ENCODE results near the gene GMCL2.
"Not testable (repeated sequence)": the region's sequence is repeated elsewhere in the genome, so short reads cannot be mapped to it uniquely, and the experiment has no call there.

Gene GMCL2, protein sequence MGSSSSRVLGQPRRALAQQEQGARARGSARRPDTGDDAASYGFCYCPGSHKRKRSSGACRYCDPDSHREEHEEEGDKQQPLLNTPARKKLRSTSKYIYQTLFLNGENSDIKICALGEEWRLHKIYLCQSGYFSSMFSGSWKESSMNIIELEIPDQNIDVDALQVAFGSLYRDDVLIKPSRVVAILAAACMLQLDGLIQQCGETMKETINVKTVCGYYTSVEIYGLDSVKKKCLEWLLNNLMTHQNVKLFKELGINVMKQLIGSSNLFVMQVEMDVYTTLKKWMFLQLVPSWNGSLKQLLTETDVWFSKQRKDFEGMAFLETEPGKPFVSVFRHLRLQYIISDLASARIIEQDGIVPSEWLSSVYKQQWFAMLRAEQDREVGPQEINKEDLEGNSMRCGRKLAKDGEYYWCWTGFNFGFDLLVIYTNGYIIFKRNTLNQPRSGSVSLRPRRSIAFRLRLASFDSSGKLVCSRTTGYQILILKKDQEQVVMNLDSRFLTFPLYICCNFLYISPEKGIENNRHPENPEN

DNA sequence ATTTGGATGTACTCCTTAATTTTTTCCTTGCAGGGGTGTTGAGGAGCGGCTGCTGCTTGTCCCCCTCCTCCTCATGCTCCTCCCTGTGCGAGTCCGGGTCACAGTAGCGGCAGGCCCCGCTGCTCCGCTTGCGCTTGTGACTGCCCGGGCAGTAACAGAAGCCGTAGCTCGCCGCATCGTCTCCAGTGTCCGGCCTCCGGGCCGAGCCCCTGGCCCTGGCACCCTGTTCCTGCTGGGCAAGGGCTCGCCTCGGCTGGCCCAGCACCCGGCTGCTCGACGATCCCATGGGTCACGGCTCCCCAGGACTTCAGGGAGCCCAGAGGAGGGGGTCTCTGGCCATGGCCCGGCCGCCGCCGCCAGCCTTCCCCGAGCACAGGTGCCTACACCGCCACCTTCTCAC is at the start of gene GMCL2:
TSS of gene GMCL2 (minus strand) at position 358 of the 400 bp plus-strand sequence. CDS start at position 286, 72 bp downstream.
- DNase-seq (ENCODE audit: low read depth in 2 of 2, low spot score in 1 of 2), result no peak

DNA sequence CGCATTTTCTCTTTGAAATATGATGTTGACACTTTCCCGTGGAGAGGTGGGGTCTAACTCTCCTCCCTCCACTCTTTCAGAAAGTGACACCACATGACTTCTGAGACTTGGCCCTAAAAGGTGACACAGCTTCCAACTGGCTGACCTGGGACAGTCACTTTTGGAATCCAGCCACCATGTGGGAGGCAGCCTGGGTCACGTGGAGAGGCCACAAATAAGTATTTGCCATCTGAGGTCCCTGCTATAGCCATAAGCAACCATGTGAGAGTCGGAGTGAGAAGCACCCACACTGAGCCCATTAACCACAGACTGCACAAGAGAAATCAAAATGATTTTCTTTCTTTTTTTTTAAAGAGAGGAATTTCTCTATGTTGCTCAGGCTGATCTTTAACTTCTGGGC is 49.5 kb upstream of the GMCL2 start:
- DNase-seq (ENCODE audit: low read depth in 2 of 2, low spot score in 1 of 2), result no peak

DNA sequence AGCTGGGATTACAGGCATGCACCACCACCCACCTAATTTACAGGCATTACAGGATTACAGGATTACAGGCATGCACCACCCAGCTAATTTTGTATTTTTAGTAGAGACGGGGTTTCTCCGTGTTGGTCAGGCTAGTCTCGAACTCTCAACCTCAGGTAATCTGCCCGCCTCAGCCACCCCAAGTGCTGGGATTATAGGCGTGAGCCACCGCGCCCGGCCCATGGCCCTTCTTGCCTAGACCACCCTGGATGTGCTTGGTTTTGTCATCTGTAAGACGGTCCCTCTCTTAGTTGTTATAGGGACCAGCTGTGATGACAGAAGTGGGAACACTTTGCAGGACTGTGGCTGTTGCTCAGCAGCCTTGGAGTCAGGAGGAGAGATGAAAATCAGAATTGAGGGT is 49.0 kb upstream of the GMCL2 start:
- DNase-seq (ENCODE audit: low read depth in 2 of 2, low spot score in 1 of 2), result no peak

DNA sequence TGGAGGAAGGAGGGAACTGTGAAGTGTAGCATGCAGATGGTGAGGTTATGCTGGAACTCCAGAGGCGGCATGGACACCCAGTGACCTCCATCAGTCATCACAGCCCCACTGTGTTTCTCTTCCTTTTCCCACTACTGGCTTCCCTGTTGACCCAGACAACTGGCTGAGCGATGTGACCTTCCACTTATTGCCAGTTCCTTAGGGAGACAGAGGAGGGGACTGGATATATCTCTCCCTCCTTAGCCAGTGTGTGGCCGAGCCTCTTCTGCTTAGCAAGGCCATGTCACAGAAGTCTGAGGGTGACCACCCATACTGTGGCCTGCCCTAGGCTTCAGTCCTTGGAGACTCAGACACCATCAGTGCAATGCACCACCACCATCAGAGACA is 48.4 kb upstream of the GMCL2 start:
- no peak for DNase-seq (ENCODE audit: low read depth in 2 of 2, low spot score in 1 of 2)

DNA sequence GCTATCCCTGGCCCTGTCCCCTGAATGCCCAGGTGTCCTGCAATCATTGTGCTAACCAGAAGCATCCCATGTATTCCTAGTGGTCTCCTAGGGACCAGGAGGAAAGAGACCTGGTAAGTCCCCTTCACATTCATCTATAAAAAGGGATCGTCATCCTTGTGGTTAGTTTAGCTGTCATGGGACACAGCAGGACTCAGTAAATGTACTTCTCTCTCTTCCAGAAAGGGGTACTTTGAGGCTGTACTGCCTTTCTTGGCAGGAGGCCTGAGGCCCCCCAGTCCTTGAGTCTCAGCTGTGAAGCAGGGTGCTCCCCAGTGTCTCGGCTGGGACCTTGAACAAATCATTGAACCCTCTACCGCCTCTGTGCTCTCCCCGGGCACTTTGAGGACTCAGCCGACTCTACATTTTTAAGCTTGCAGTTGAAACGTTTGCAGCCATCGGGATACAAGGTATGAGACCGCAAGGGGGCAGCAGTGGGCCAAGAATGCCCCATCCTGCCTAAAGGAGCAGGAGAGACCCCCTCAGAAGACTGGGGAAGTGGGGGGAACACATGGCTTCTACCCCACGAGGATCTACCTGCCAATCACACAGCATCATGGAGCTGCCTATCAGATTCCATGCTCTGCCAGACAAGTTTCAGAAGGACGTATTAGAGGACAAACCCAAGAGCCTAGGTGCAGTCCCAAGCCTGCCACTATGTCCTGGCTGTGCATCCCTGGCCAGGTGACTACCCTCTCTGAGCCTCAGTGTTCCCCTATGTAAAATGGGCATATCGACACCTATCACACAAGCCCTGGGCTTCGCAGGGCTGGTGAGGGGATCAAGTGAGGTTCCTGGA is 47.8 kb upstream of the GMCL2 start:
- DNase-seq (ENCODE audit: low read depth in 2 of 2, low spot score in 1 of 2), result peak; percentile 63 to 67

DNA sequence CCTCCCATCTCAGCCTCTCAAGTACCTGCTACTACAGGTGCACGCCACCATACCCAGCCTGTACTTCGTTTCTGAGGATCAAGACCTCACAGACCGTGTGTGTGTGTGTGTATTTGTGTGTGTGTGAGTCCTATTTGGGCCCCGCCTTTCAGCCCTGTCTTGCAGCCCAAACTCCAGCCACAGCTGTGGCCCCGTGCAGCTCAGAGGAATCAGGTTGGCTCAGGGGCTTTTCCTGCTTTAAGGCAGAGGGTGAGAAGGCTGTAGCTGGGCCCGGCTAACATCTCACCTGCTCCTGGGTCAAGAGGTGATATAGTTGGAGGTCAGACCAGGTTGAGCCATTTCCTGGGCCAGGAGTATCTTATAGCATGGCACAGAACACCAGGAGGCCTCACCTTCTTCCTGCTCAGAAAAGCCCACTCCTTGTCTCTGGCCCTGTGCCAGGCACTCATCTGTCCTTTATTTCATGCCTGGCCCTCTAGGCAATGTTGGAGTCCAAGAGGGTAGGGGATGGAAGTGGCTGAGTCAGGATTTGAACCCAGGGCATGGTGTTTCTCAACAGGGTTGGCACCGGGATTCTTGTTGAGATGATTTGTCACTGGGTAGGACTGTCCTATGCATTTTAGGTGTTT is 47.1 kb upstream of the GMCL2 start:
- no peak for DNase-seq (ENCODE audit: low read depth in 2 of 2, low spot score in 1 of 2)

DNA sequence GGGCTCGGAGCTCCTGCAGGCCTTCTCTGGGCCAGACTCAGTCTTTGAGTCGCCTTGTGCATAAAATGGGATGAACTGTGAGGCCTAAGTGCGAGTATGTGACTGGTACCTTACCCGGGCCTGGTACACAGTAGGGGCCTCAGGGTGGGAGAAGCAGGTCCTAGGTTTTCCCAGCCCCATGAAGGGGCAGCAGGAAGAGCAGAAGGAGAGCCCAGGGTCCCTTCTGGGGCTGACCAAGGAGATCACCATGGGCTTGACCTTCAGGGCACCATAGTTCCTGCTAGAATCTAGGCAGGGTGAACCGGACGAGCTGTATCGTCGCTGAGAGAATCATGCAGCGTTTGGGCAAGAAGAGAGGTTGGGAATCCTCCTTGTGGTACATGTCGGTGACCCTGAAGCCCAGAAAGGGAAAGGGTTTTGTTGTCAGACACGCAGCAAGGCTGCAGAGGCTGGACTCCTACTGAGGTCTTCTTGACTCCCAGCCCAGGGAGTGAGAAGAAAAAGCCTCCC is 45.8 kb upstream of the GMCL2 start:
- DNase-seq (ENCODE audit: low read depth in 2 of 2, low spot score in 1 of 2), result no peak

DNA sequence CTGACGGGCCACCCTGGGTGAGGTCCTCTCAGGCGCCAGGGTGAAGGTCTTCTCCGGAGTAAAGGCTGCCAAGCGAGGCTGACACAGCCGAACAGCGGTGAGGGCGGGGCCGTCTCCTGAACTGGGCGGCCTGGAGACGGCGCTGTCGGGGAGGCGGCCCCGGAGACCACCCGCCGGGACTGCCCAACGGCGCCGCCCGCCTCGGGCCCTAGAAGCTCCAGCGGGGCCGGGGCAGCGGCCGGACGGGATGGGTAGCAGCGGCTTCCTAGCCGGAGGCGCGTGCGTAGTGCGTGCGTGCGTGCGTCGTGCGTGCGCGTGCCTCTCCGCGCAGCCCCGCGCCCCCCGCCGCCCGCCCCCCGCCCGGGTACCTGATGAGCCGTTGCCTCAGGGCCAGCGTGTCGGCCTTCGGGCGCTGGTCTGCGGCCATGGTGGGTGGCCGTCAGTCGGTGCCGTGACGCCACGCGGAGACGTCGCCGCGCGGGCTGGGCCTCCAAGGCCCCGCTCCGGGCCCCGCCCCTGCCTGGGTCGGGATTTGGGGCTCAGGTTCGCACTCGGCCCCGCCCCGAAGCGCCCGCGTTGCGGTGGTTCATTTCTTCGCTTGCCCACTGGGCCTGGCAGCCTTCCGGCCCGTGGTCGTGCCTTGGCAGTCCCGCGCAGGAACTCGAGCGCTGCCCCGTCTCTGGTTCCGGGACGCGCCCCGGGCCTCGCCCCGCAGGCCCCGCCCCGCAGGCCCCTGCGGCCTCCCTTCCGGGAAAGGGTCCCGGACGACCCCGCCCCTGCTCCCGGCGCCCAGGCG is 45.2 kb upstream of the GMCL2 start, which contains the start of gene PHYKPL:
TSS of gene PHYKPL (minus strand) at position 679 of the 796 bp plus-strand sequence. CDS start at position 427, 252 bp downstream.
- peak in 1 of 2 donors; percentile 34 for DNase-seq (ENCODE audit: low read depth in 2 of 2, low spot score in 1 of 2)

DNA sequence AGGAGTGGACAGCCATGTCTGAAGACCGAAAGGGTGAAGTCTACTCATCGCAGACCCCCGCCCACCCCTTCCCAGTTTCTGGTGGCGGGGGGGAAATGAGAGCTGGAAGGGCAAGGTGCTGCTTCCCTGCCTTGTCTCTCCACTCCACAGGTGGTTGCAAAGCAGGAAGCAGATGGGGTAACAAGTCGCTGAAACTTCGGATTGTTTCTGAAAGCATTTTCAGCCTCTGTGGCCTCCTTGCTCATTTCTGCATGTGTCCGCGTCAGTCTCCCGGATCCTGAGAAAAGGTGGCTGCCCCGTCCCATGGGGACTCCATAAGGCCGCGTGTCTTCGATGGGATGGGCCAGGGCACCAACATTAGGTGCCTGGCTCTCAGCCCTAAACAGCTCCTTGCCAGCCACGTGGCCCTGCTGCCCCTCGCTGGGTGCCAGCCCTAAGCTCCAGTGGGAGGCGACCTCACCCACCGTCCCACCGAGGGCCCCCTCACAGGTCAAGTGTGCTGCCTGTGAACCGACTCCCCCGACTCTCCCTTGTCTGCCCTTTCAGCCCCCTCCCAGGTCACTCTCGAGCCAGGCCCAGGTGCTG is 44.5 kb upstream of the GMCL2 start:
- DNase-seq (ENCODE audit: low read depth in 2 of 2, low spot score in 1 of 2), result no peak

DNA sequence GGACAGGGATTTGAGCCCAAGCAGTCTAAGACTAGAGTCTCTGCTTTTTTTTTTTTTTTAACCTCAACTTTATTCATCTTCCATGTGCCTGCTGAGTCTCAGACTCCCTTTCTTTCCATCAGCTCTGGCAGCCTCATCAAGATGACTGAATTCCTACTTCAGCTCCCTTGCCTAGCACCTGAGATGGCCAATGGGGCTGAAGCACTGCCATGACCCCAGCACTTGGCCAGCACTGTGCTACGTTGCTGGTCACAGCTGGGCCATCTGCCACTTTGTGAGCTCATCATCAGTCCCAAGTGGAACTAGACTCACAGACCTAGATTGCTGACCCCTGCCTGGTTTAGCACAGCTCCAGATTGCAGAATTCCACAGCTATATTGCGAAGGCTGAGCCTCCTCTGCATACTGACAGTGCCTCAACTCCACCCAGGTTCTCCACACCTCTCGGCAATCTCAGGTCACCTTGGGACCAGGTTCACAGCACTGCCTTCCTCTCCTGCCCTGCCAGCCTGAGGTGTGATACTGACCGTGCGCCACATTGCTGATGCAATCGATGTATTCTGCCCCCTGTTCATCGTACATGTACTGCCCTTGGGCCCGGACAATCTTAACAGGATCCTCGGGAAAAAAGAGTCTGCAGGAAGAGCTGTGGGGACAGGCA is 43.8 kb upstream of the GMCL2 start:
- DNase-seq (ENCODE audit: low read depth in 2 of 2, low spot score in 1 of 2), result no peak

DNA sequence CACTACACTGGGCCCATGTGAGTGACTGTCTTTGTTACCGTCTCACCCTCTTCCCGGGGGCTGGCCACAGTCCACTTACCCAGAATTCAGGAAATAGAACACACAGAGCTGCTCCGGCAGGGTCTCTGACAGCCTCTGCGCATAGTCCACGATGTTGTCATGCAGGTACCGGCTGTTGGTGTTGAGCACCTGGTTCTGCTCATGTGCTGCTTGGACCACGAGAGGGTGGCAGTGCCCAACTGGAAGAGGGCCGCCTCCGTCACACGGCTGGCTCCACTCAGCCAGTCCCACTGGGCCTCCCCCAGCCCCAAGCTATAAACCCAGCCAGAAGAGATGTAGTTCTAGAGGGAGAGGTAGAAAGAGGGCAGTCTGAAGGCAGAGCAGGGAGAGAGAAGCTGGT is 42.7 kb upstream of the GMCL2 start:
- no peak for DNase-seq (ENCODE audit: low read depth in 2 of 2, low spot score in 1 of 2)

DNA sequence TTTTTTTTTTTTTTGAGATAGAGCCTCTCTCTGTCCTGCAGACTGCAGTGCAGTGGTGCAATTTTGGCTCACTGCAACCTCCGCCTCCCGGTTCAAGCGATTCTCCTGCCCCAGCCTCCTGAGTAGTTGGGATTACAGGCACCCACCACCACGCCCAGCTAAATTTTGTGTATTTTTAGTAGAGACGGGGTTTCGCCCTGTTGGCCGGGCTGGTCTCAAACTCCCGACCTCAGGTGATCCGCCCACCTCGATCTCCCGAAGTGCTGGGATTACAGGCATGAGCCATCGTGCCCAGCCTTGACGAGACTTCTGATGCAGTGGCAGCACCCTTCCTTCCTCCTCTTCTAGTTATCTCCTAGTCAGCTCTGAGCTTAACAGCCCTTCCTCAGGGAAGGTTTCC is 41.9 kb upstream of the GMCL2 start:
- not testable (repeated sequence) for DNase-seq (ENCODE audit: low read depth in 2 of 2, low spot score in 1 of 2)

DNA sequence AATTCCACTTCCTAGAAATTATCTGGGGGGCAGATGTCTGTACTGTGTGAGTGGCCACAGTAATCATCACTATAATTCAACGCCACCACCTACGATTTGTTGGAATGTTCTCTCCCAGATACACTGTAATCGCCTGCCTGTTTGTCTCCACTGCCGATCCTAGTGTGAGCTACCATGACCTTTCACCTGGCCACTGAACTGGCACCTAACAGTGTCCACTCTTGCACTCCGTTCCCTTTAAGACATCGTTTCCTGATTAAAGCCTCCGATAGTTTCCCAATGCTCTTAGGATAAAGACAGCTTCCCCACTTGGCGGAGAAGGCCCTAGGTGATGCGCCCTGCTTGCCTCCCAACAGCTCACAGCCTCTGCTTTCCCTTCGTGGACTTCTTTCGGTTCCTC is 41.4 kb upstream of the GMCL2 start:
- DNase-seq (ENCODE audit: low read depth in 2 of 2, low spot score in 1 of 2), result no peak

DNA sequence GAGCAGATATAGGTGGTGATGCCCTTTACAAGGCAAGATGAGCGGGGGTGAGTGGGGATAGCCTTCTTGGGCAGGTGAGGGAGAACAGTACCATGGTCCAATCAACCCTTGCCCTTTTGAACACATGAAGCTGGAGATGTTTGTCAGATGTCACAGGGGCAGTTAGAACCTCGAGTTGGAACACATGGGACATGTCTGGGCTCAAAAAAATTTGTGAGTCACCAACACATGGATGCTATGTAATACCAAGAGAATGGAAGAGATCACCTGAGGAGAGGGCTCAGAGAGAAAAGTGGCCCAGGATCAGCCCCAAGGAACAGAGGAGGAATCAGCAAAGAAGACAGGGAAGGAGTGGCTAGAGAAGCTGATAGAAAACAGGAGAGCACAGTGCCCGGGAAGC is 40.8 kb upstream of the GMCL2 start:
- DNase-seq (ENCODE audit: low read depth in 2 of 2, low spot score in 1 of 2), result no peak

DNA sequence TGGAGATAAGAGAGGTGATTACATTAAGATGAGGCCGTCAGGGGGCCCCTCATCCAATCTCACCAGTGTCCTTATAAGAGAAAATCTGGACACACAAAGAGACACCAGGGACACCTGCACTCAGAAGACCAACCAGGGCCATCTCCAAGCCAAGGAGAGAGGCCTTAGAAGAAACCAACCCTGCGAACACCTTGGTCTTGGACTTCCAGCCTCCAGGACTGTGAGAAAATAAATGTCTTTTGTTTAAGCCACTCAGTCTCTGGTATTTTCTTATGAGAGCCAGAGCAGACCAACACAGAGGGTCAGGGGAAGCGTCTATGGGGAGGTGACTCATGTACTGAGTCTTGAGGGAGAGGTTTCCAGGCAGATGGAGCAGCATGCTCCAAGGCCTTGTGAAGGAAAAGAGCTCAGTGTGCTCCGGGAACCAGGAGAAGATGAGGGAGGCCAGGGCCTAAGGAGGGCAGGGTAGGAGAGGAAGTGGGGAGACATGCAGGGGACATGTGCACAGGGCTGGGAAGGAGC is 40.0 kb upstream of the GMCL2 start:
- no peak for DNase-seq (ENCODE audit: low read depth in 2 of 2, low spot score in 1 of 2)

DNA sequence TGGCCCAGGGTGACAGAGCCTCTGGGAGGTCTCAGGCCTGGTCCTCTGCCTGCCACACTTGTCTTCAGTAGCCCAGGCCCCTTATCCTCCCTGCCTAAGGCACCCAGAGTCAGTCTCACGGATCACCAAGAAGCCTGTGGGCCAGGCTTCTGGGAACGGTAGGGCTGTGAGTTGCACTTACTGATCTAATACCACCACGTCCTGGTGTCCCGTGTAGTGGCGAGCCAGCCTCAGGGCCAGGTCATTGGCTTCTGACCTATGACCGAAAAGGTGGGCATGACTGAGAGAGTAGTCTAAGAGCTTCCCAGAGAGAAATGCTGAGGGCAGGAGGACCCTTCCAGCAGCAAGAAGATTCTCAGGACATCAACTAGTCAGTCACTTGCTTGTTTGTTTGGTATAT is 38.0 kb upstream of the GMCL2 start:
- DNase-seq (ENCODE audit: low read depth in 2 of 2, low spot score in 1 of 2), result no peak

DNA sequence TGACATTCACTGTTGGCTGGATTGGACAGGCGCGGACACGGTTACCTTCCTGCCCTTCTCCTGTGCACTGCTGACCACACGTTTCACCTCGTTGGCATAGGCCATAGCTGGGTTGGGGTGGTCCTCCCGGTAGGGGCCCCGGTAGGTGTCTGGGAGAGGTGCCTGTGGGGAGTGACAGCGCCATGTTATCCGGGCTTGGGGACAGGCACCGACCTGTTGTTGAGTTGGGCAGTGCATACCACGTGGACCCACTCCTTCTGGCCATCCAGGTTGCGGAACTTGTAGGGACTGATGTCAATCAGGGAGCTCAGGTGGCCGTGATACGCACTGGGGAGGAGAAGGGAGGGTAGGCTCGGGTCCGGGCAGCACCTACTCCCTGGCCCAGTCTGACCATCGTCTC is 37.2 kb upstream of the GMCL2 start:
- no peak for DNase-seq (ENCODE audit: low read depth in 2 of 2, low spot score in 1 of 2)

DNA sequence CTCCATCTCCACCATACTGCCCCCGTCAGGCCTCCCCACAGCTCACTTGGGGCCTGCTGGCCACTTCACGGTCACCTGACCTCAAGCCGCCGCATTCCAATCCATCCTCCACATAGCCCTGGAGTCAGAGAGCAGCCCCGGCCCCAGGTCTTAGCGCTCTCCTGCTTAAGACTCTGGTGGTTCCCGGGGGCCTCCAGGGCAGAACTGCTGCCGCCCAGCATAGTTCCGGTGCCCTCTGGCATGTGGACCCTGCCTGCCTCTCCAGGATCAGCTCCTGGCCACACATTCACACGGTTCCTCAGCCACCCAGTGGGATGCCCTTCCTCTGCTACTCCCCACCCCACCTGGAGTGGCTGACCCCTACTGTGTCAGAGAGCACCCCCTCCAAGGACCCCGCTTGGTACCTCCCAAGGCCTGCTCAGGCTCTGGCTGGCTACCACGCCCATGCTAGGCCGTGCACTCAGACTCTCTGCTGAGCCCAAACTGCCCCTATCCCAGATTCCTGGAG is 36.7 kb upstream of the GMCL2 start:
- no peak for DNase-seq (ENCODE audit: low read depth in 2 of 2, low spot score in 1 of 2)

DNA sequence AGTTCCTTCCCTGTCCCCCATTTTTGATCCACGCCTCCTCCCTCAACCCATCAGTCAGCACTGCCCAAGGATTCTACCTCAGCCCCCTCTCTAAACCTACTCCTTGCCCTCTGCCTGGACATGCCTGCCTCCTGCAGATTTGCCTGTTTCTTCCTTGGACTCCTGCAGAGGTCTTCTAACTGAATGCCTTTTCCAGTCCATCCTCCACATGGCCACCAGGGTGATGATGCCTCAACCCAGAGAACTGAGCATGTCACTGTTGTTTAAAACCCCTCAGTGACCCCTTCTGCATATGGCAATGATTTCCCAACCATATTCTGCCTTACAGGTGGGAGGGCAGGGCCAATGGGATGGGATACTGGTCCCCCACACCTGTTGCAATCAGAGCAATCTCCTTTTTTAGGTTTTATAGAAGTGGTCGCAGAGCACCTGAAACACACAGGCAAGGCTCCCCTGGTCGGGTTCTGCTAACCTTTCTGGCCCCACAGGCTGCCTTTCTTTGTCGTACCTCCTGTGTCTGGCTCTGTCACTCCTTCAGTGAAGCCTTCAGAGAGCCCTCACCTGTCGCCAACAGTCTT is 36.1 kb upstream of the GMCL2 start:
- no peak for DNase-seq (ENCODE audit: low read depth in 2 of 2, low spot score in 1 of 2)

Measured in stimulated activated CD8-positive, alpha-beta memory T cell treated with anti-CD3 and anti-CD28 coated beads, Interleukin-4, amount 100 ng/mL, for 1 hour (primary cell).